ENCODE measurements around the gene HSD3B2. TPM values are rescaled to one million over a fixed set of nuclear protein-coding genes. Genes with fewer than 3 reads are reported as not detected.
A peak's percentile ranks its signal among the peaks of the same experiment; 100 is the strongest.

HSD3B2 gene
- total RNA-seq, 2 donors from 2014 or later, result 0.62 TPM; not detected in 1

- WGBS, result 93% methylated on average over 4 of the region's 4 CpGs
- TF ChIP-seq POLR2AphosphoS5 (IDR thresholded peaks at IDR 0.05), result no peak
- TF ChIP-seq, protein P1, sequence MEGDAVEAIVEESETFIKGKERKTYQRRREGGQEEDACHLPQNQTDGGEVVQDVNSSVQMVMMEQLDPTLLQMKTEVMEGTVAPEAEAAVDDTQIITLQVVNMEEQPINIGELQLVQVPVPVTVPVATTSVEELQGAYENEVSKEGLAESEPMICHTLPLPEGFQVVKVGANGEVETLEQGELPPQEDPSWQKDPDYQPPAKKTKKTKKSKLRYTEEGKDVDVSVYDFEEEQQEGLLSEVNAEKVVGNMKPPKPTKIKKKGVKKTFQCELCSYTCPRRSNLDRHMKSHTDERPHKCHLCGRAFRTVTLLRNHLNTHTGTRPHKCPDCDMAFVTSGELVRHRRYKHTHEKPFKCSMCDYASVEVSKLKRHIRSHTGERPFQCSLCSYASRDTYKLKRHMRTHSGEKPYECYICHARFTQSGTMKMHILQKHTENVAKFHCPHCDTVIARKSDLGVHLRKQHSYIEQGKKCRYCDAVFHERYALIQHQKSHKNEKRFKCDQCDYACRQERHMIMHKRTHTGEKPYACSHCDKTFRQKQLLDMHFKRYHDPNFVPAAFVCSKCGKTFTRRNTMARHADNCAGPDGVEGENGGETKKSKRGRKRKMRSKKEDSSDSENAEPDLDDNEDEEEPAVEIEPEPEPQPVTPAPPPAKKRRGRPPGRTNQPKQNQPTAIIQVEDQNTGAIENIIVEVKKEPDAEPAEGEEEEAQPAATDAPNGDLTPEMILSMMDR (IDR thresholded peaks at IDR 0.05), result no peak
- TF ChIP-seq POLR2A (IDR thresholded peaks at IDR 0.05), result no peak
- no peaks in the 10 kb centered on the region for H3K27me3 ChIP-seq (replicated peaks; ENCODE audit: insufficient read depth)
- H3K4me3 ChIP-seq, result no peak overlapping the region
- DNase-seq (ENCODE audit: low spot score), result no peak
- H3K27ac ChIP-seq, result no peak overlapping the region
- no peaks in the 10 kb centered on the region for H3K36me3 ChIP-seq
- intact Hi-C loops (cut with DNase I), result no loop called here
- no peaks in the 10 kb centered on the region for H3K4me1 ChIP-seq (replicated peaks)
- H3K9me3 ChIP-seq, result no peaks in the 10 kb centered on the region
These were observed 30.4 kb upstream of the HSD3B2 start for GRCh38 chr1:119384591-119384990.

DNA sequence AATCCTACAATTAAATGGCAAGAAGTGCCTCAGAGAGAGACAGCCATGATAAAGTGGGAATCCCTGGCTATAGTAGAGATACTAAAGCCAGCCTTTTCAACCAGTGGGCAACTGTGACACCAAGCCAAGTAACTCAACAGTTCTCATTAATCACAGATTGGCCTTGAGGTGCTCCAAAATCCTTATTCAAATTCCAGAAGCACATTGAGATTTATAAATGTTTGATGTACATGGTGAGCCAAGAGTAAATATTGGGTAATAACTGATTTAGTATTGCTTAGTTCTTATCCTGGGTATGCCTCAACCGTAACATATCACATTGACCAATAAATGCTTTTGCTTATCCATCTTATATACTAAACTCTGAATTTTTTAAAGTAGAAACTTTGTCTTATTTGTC, 29.3 kb upstream of the HSD3B2 start:
- no peaks in the 10 kb centered on the region for H3K9me3 ChIP-seq
- no peaks in the 10 kb centered on the region for H3K4me1 ChIP-seq (replicated peaks)
- WGBS, result 68% methylated on average over 1 of the region's 1 CpG
- H3K36me3 ChIP-seq, result no peaks in the 10 kb centered on the region
- no peak overlapping the region for H3K27ac ChIP-seq
- H3K27me3 ChIP-seq (replicated peaks; ENCODE audit: insufficient read depth), result no peaks in the 10 kb centered on the region
- DNase-seq (ENCODE audit: low spot score), result no peak
- intact Hi-C loops (cut with DNase I), result no loop called here
- TF ChIP-seq POLR2AphosphoS5 (IDR thresholded peaks at IDR 0.05) (peak; percentile 24), POLR2A (IDR thresholded peaks at IDR 0.05) (no peak)
- TF ChIP-seq, protein P1 (IDR thresholded peaks at IDR 0.05), result no peak
- H3K4me3 ChIP-seq, result no peak overlapping the region

DNA sequence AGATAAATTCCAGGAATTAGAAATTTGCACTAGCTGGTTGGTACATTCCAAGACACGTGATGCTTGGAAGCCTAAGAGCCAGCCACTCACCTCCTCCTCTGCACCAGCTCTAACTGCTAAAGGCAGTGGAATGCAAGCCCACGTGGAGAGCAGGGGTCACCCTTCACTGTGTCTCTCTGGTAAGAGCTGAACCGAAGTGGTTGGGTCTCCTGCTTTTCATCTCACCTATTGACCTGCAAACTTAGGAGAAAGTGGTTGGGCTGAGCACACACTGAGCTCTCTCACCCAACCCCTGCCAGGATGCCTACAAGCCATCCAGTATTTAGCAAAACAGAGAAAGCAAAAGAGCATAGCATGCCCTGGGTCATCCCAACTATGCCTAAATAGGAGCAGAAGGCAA, 27.1 kb upstream of the HSD3B2 start:
- TF ChIP-seq POLR2AphosphoS5 (IDR thresholded peaks at IDR 0.05) (no peak), POLR2A (IDR thresholded peaks at IDR 0.05) (no peak)
- TF ChIP-seq, protein P1 (IDR thresholded peaks at IDR 0.05), result no peak
- H3K36me3 ChIP-seq, result no peaks in the 10 kb centered on the region
- no peak overlapping the region for H3K4me3 ChIP-seq
- H3K27ac ChIP-seq, result no peak overlapping the region
- H3K4me1 ChIP-seq (replicated peaks), result no peaks in the 10 kb centered on the region
- no peaks in the 10 kb centered on the region for H3K27me3 ChIP-seq (replicated peaks; ENCODE audit: insufficient read depth)
- no peak for DNase-seq (ENCODE audit: low spot score)
- intact Hi-C loops (cut with DNase I), result no loop called here
- 44% methylated on average over 3 of the region's 3 CpGs for WGBS
- H3K9me3 ChIP-seq, result no peaks in the 10 kb centered on the region

- intact Hi-C loops (cut with DNase I), result no loop called here
- Histone ChIP-seq H3K27ac (no peak overlapping the region), H3K9me3 (no peaks in the 10 kb centered on the region), H3K36me3 (no peaks in the 10 kb centered on the region), H3K4me3 (no peak overlapping the region), H3K27me3 (replicated peaks; ENCODE audit: insufficient read depth) (no peaks in the 10 kb centered on the region), H3K4me1 (replicated peaks) (no peaks in the 10 kb centered on the region)
- no peak for DNase-seq (ENCODE audit: low spot score)
- WGBS, result 31% methylated on average over 1 of the region's 1 CpG
- TF ChIP-seq, protein P1 (IDR thresholded peaks at IDR 0.05), result no peak
- TF ChIP-seq POLR2A (IDR thresholded peaks at IDR 0.05), result no peak
- TF ChIP-seq POLR2AphosphoS5 (IDR thresholded peaks at IDR 0.05), result no peak
These were observed 26.5 kb upstream of the HSD3B2 start for GRCh38 chr1:119388450-119388849.

DNA sequence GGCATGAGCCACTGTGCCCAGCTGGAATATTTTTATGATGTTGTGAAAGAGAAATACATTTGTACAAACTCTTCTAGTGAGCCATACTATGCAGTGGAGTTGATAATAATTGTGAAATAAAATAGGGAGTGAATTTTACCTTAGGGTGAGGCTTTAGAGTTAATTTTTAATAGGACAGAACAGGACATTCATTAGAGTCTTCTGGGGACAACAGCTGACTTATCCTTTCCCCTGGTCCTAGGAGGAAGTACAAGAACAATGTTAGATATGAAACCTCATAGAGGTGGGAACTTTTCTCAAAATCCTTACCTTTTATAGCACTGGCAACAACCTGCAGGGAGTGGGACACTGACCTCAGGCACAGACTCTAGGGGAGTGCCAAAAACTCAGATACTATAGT, 24.4 kb upstream of the HSD3B2 start:
- intact Hi-C loops (cut with DNase I), result no loop called here
- Histone ChIP-seq H3K36me3 (no peaks in the 10 kb centered on the region), H3K4me1 (replicated peaks) (no peaks in the 10 kb centered on the region), H3K9me3 (no peaks in the 10 kb centered on the region), H3K27ac (no peak overlapping the region), H3K4me3 (no peak overlapping the region), H3K27me3 (replicated peaks; ENCODE audit: insufficient read depth) (no peaks in the 10 kb centered on the region)
- no peak for TF ChIP-seq POLR2AphosphoS5 (IDR thresholded peaks at IDR 0.05)
- TF ChIP-seq, protein P1 (IDR thresholded peaks at IDR 0.05), result no peak
- no peak for TF ChIP-seq POLR2A (IDR thresholded peaks at IDR 0.05)
- DNase-seq (ENCODE audit: low spot score), result no peak
